Skeletal muscle cell (primary cell): ENCODE measurements around the gene SLC9A2.

Source experiments
- DNase-seq: peaks from one replicate; pipeline ENCODE4 v3.0.0-alpha.2; 2010; ENCODE audit warnings: low read depth
- H3K4me3 ChIP-seq: 2 replicates; pipeline ENCODE4 v1.5.1; 2011; ENCODE audit warnings: low read depth, mild to moderate bottlenecking, control low read depth, low read length, moderate library complexity

Gene SLC9A2

GRCh38 chr2:102668171-102668570 is 48.8 kb downstream of the SLC9A2 start:
- H3K4me3 ChIP-seq: no peak overlapping the region
- DNase-seq: no peak

- no peak for DNase-seq
- no peak overlapping the region for H3K4me3 ChIP-seq
Measured at GRCh38 chr2:102669401-102669800, 50.0 kb downstream of the SLC9A2 start.

GRCh38 chr2:102672107-102672776 is 52.9 kb downstream of the SLC9A2 start:
- no peak for DNase-seq
- H3K4me3 ChIP-seq: no peak overlapping the region

GRCh38 chr2:102674370-102674769 is 55.0 kb downstream of the SLC9A2 start:
- DNase-seq: no peak
- no peak overlapping the region for H3K4me3 ChIP-seq

GRCh38 chr2:102674836-102675235 is 55.5 kb downstream of the SLC9A2 start:
- no peak for DNase-seq
- H3K4me3 ChIP-seq: no peak overlapping the region

- DNase-seq: no peak
- H3K4me3 ChIP-seq: no peak overlapping the region
Measured at GRCh38 chr2:102677244-102678215, 58.2 kb downstream of the SLC9A2 start.

- H3K4me3 ChIP-seq: no peak overlapping the region
- no peak for DNase-seq
Measured at GRCh38 chr2:102678442-102678841, 59.1 kb downstream of the SLC9A2 start.

- no peak overlapping the region for H3K4me3 ChIP-seq
- no peak for DNase-seq
Measured at GRCh38 chr2:102686479-102687439, 67.4 kb downstream of the SLC9A2 start.

GRCh38 chr2:102690012-102690411 is 70.7 kb downstream of the SLC9A2 start:
- H3K4me3 ChIP-seq: no peak overlapping the region
- no peak for DNase-seq

- no peak overlapping the region for H3K4me3 ChIP-seq
- DNase-seq: no peak
Measured at GRCh38 chr2:102696463-102696862, 77.1 kb downstream of the SLC9A2 start.

GRCh38 chr2:102698369-102699111 is 79.2 kb downstream of the SLC9A2 start:
- H3K4me3 ChIP-seq: no peak overlapping the region
- DNase-seq: no peak

GRCh38 chr2:102703305-102703704 is 84.0 kb downstream of the SLC9A2 start:
- DNase-seq: no peak
- no peak overlapping the region for H3K4me3 ChIP-seq

- no peak for DNase-seq
Measured at GRCh38 chr2:102703748-102704147, 84.4 kb downstream of the SLC9A2 start.

GRCh38 chr2:102704531-102704930 is 85.2 kb downstream of the SLC9A2 start:
- H3K4me3 ChIP-seq: no peak overlapping the region
- no peak for DNase-seq

More at GRCh38 chr2:102703748-102704147, 84.4 kb downstream of the SLC9A2 start:
- no peak overlapping the region for H3K4me3 ChIP-seq

- DNase-seq: no peak
- H3K4me3 ChIP-seq: no peak overlapping the region
Measured at GRCh38 chr2:102707796-102708695, 88.7 kb downstream of the SLC9A2 start.

GRCh38 chr2:102708847-102709559 is 89.7 kb downstream of the SLC9A2 start:
- DNase-seq: peak; percentile 29
- no peak overlapping the region for H3K4me3 ChIP-seq

GRCh38 chr2:102717308-102718018 is 98.1 kb downstream of the SLC9A2 start:
- no peak overlapping the region for H3K4me3 ChIP-seq
- DNase-seq: peak; percentile 40
